Measurements from ENCODE around the gene SECISBP2L.
"Not testable (repeated sequence)": the region's sequence is repeated elsewhere in the genome, so short reads cannot be mapped to it uniquely, and the experiment has no call there.

The SECISBP2L gene, protein sequence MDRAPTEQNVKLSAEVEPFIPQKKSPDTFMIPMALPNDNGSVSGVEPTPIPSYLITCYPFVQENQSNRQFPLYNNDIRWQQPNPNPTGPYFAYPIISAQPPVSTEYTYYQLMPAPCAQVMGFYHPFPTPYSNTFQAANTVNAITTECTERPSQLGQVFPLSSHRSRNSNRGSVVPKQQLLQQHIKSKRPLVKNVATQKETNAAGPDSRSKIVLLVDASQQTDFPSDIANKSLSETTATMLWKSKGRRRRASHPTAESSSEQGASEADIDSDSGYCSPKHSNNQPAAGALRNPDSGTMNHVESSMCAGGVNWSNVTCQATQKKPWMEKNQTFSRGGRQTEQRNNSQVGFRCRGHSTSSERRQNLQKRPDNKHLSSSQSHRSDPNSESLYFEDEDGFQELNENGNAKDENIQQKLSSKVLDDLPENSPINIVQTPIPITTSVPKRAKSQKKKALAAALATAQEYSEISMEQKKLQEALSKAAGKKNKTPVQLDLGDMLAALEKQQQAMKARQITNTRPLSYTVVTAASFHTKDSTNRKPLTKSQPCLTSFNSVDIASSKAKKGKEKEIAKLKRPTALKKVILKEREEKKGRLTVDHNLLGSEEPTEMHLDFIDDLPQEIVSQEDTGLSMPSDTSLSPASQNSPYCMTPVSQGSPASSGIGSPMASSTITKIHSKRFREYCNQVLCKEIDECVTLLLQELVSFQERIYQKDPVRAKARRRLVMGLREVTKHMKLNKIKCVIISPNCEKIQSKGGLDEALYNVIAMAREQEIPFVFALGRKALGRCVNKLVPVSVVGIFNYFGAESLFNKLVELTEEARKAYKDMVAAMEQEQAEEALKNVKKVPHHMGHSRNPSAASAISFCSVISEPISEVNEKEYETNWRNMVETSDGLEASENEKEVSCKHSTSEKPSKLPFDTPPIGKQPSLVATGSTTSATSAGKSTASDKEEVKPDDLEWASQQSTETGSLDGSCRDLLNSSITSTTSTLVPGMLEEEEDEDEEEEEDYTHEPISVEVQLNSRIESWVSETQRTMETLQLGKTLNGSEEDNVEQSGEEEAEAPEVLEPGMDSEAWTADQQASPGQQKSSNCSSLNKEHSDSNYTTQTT

DNA sequence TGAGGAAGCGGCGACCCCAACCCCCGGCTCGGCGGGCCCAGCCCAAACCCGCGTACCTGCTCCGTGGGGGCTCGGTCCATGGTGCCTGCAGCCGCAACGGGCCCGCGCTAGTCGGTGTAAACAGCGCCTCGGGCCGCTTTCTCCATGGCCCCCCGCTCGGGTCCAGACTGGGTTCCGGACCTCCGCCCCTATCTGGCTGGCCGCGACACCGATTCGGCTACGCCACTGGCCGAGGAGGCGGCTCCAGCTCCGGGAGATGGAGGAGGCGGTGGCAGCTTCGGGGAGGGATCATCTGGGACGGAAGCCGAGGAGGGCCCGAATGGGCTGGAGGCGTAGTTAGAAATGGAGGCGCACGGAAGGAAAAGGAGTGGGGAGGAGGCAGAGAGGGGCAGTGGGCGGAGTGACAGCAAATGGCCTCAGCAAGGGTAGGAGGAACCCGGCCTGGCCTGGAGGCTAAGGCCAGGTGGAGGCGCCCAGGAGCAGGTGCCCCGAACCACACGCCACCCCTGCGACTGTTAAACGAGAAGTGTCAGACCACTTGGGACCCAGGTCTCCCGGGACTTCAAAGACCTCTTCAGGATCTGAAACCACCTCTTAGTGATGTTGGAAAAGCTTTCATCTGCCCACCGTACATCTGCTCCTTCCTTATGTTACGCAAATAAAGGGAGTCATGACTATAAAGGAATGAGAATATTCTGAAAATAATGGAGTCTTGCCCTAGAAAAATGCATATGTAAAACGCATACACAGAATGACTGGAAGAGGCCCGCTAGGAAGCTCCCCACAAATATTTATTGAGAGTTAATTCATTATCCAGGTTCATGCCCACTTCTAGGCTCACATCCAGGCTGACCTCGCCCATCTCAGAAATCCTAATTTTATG is at the start of gene SECISBP2L:
TSS of gene SECISBP2L (minus strand) at position 227 of the 883 bp plus-strand sequence. CDS start at position 80, 147 bp downstream.
- DNase-seq (ENCODE audit: low read depth) = peak; percentile 87

DNA sequence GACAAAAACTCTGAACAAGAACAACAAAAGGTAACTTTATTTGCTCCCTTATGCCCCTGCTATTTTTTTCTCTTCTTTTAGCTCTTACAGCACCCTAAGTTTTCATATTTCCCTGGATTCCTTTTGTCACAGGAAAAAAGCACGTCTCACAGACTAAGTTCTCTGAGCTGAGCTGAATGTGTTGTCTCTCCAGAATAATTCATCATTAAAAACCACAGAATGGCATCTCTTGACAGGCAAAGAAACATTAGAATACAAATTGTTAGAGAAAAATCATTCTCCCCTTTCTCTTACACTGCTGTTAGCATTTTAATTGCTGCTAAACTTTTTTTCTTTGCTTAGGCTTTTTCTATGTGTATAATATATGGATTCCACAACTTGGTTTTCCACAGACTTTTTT is 48.7 kb upstream of the SECISBP2L start:
- no peak for DNase-seq (ENCODE audit: low read depth)

DNA sequence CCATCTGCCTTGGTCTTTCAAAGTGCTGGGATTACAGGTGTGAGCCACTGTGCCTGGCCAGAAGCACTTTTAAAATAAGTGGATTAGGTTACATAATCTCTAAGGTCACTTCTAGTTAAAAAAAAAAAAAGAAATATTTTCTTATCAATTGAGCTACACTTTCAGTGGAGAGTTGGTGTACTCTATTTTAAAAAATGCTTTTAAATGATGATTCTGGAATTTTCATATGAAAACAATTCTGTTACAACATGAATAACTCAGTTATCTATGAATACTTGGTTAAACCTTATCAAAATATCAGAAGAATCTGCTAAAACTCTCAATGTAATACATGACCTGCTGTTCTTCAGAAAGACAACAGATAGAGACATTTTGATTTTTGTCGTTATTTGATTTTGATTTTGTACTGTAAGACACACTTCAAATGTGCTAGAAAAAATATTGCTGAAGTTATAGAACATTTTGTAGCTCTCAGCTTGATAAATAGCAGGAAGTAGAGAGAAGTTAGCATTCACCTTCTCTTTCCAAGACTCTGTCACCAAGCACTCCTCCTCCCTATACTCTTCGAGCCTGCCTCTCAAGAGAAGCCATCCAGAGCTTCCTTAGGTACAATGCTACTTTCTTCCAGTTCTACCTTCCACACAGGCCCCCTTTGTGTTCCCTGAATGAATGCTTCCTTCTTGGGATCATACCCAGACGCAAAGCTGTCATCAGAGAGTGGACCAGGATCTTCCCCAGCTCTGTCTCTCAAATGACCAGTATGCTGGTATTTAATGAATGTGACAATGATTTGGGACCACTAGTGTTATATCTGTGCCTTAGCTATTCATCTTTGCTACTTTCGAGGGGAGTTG is 47.2 kb upstream of the SECISBP2L start:
- DNase-seq (ENCODE audit: low read depth) = no peak

DNA sequence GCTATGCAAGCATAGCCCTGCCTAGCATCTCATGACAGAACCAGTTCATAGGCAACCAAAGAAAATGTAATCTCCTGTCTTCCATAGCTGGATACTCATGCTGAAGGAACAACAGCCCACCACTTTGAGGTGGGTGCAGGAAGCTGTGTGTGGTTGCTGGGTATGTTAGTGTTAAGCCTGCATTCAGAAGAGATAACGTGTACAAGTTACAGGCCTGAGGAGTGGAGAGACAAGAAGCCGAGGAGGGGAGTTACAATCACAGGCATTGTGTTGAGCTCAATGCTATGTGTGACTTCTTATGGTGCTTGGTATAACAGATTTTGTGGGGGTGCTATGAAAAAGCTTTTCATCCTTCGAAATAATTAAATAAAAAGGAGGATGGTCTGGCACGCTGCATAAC is 42.8 kb upstream of the SECISBP2L start:
- no peak for DNase-seq (ENCODE audit: low read depth)

DNA sequence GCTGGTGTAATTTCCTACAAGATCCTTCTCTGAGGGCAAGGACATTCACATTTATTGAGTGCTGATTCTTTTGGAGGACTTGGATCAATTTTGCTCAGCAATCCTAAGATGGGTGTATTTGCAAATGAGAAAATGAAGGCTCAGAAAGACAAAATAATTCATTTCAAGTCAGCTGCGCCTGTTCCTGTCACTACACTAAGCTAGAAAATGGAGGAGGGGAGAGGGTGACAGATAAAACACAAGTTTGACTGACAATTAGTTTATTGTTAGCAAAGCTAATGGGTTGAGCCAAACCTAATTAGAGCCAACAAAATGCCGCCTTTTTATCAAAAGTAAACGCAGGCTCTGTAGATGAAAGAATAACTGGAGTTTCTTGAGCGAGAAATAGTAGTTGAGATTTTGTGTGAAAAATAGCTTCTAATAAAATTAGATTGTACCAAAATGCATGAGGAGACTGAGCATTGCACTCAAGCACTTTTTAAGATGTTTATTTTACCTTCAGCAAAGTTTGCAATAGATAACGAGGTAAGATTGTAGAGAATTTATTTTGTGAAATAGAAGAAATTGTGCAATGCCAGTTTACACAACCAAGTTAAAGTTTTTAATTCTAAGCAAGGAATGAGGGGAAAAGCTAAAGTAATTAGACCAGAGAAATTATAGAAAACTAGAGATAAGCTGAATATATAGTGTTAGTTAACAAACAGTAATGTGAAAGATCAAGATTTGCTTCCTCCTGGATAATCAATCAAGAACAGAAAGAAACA is 39.6 kb upstream of the SECISBP2L start:
- DNase-seq (ENCODE audit: low read depth) = no peak

DNA sequence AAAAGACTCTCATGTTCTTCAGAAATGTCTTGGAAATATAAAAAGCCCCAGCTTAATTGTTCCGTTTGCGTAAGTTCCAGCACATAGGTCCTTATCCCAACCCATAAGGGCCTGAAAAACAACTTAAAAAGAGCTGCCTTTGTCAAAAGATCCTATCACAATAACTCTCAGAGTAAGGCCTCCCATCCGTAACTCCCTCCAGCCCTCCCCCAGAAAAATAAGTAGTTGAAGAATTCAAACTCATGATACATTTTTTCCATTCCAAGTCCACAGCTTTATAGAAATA is 38.0 kb upstream of the SECISBP2L start:
- no peak for DNase-seq (ENCODE audit: low read depth)

DNA sequence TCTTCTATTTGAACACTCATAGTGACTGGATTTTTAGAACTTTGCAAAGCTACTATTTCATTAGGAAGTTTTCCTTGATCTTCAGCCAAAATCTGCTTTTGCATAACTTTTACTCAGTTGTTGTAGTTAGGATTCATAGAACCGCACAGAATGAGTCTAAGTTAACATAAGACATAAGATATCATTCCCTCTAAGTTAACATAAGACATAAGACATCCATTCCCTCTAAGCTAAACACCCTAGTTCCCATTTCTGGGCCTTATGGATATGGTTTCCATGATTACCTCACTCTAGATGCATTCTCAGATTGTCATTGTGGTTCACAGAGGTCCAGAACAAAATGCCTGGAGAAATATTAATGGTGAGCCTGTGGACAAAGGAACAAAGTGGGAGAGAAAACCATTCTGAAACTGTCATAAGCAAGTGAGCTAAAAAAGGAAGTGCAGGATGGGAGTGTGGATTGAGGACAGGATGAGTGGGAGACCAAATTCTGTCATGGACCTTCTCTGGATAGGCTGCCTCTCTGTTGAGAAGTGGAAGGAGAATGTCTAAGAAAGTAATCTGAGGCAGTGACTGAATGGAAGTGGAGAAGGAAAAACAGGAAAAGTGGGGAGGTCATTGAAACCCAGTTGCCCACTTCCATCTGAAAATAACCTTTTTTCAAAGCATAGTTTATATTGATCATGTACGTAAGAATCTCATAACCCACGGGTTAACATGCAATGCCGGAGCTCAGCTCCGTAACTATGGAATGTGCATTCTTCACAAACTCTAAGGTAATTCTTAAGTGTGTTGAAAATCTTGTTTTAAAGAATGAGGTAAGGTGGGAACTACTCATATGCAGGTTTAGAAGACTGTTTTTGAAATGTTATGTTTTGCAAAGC is 37.4 kb upstream of the SECISBP2L start:
- DNase-seq (ENCODE audit: low read depth) = peak; percentile 13

DNA sequence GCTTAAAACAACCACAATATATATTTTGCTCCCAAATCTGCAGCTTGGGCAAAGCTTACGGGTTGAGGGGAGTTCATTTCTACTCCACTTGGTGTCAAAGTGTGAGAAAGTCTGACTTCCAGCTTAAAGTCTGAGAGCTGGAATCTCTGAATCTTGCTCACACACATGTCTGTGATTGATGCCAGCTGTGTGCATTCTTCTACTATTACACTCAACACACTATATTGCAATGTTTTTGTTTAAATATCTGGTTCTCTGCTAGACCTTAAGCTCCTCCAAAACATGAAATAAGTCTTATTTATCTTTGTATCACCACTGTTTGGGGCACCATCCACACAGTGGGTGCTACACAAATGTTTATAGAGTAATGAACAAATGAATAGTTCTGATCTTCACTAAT is 36.7 kb upstream of the SECISBP2L start:
- DNase-seq (ENCODE audit: low read depth) = peak; percentile 60

DNA sequence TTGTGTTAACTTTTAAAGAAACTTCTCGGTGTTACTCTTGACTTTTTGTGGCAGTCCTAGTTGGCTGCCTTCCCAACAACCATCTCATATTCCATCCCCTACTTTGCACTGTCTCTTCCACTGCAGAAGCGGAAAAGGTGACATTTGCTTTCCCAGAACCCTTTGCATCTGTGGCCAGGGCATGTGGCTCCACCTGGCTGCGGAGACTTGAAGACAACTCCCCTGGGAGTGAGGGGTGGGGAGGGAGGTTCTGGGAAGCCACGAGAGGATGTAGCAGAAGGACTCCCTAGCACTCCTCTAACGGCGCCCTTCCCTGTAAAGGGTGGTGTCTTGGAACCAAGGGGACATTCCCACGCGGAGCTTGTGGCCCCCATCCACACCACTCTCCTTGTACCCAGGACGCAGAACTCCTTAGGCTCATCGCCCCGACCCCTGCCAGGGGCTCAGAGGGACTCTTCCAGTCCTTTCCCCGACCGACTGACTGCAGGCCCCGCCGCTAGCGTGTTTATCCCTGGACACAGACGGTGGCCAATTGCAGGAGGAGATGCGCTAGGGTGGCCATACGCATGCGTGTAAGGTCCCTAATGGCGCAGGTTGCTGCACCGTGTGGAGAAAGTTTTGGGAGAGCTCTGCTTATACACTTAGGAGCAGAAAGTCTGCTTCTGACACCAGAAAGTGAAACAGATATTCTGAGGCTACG is 33.2 kb upstream of the SECISBP2L start:
- no peak for DNase-seq (ENCODE audit: low read depth)

DNA sequence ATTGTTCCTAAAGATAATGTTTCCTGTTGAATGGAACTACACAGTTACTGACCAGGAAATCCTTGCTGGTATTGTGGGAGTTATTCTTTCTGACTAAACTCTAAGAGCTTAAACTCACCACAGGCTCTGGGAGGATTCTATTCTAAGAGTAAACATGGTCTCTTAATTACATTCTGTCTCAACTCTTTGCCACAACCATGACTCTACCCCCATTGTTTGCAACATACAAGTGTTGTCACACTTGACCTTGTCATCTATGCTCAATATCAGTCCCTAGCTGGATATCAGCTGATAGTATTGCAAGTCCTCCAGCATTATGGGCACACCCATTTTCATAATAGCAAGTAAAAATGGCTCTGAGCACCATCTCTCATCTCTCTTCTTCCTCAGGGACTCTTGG is 29.6 kb upstream of the SECISBP2L start:
- DNase-seq (ENCODE audit: low read depth) = no peak

DNA sequence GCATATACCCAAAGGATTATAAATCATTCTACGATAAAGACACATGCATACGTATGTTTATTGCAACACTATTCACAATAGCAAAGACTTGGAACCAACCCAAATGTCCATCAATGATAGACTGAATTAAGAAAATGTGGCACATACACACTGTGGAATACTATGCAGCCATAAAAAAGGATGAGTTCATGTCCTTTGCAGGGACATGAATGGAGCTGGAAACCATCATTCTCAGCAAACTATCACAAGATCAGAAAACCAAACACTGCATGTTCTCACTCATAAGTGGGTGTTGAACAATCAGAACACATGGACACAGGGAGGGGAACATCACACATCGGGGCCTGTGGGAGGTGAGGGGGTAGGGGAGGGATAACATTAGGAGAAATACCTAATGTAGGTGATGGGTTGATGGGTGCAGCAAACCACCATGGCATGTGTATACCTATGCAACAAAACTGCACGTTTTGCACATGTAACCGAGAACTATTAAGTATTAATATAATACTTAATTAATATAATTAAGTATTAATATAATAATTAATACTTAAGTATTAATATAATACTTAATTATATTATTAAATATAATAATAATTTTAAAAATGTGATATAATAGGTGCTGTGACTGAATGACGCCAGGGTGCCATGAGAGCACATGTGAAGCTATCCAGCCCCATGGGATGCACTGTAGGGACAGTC is 28.5 kb upstream of the SECISBP2L start:
- DNase-seq (ENCODE audit: low read depth) = not testable (repeated sequence)

DNA sequence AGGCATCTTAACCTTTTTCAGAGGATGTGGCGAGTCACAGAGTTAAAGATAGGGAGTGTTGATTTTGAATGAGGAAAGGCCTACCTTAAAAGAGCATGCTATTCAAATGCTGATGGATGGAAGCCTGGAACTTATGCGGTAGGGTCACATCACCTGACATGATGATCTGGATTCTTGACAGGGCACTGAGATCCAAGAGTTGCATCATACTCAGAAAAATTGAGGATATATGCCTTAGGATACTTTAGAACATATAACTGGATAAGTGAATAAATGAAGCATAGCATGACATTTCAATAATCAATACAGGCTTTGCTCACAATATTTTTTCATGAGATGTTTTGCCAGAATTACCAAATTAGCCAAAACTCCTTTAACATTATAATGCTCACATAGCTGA is 20.1 kb upstream of the SECISBP2L start:
- DNase-seq (ENCODE audit: low read depth) = no peak

DNA sequence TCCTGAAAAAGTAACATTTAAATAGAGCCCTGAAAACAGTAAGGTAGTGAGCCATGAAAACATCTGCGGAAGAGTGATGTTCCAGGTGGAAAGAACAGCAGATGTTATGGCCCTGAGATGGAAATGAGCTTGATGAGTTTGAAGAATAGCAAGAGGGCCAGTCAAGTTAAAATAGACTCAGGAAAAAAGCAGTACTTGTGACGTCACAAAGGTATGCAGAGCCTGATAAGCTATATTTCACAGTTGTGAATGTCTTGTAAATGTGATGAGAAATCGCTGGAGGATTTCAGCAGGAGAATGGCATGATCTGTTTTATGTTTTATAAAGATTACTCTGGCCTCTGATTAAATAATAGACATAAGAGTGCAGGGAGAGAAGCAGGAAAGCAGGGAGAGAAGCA is 18.6 kb upstream of the SECISBP2L start:
- no peak for DNase-seq (ENCODE audit: low read depth)

DNA sequence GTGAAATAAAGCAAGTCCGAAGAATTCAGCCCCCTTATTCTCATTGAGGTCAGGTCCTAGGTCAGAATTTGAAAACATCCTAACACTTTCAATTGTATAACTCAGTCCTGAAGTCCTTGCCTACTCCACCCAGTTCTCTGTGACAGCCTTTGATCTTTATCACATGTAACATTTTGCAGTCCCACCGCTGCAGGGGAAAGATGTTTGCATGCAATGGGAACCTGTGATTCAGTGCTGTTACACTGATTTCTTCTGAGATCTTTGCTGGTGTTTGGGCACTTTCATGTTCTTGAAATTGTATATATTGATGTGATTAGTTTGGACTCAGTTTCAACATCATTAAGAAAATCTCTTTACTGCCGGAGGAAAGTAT is 18.0 kb upstream of the SECISBP2L start:
- DNase-seq (ENCODE audit: low read depth) = no peak

DNA sequence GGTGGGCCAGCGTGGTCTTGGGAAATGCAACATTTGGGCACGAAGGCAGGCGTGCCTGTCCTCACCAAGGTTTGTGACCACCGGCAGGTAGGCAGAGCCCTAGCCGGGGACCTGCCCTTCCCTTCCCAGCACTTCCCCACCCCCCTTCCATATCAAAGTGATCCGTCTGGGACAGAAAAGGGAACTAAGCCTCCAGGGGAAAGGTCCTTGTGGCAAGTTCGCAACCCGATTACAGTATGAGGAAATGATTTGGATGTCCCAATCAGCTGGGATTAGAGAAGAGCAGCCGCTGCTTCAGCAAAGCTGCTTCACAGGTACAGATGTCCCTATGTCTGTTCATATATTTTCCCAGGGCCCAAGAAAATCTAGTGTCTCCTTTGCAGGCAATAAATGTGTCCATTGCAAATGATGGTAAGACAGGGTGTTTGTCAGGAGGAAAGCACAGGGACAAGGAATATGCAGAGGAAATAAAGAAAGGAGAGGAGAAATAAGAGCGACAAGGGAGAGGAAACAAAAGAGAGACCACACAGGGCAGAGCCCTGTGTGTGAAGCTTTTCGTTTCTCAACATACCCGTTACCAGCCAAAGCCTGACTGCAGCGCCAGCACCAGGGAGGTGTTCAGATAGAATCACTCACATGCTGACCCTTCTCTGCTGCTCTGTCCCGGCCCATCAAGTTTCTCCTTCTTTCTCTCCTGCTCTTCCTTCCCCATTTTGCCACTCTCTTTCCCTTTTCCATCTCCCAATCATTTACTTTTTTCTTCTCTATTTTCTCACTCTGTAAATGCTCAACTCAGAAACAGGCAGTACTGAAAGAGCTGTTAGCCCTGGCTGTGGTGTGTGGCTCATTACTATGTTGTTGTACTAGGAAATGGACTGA is 17.4 kb upstream of the SECISBP2L start:
- no peak for DNase-seq (ENCODE audit: low read depth)

DNA sequence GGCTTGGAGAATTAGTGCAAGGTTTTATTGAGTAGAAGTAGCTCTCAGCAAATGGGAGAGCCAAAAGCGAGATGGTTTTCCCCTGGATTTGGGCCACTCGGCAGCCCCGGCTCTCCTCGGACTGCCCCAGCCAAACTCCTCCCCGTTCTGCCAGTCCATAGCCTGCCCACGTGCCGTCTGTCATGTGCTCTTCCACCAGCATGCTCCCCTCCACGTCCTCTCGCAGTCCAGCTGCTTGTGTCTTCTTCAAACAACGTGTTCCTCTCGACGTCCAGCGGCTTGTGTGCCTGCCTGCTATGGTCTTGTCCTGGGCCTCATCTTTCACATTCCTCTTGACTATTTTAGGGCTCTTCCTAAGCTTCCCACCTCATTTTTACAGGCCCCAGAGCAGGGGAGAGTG is 16.7 kb upstream of the SECISBP2L start:
- no peak for DNase-seq (ENCODE audit: low read depth)

All from GM04504 (cell line).